Measurements from ENCODE around the gene CACNA1C.
A peak's percentile ranks its signal among the peaks of the same experiment; 100 is the strongest.

CACNA1C gene

GRCh38 chr12:2383325-2384028, 330.7 kb downstream of the CACNA1C start:
- FAIRE-seq: peak; percentile 53
- peak; percentile 85 for DNase-seq (ENCODE audit: low spot score)

- no peak for DNase-seq (ENCODE audit: low spot score)
- no peak for FAIRE-seq
Measured at GRCh38 chr12:2384029-2384386, 331.2 kb downstream of the CACNA1C start.

GRCh38 chr12:2384533-2385351, 332.0 kb downstream of the CACNA1C start:
- no peak for FAIRE-seq
- no peak for DNase-seq (ENCODE audit: low spot score)

GRCh38 chr12:2385529-2385928, 332.7 kb downstream of the CACNA1C start:
- FAIRE-seq (no peak), DNase-seq (ENCODE audit: low spot score) (no peak)

GRCh38 chr12:2386566-2386965, 333.8 kb downstream of the CACNA1C start:
- FAIRE-seq (no peak), DNase-seq (ENCODE audit: low spot score) (no peak)

- DNase-seq (ENCODE audit: low spot score) (peak; percentile 47), FAIRE-seq (no peak)
Measured at GRCh38 chr12:2387103-2387834, 334.5 kb downstream of the CACNA1C start.

GRCh38 chr12:2389079-2389790, 336.4 kb downstream of the CACNA1C start:
- DNase-seq (ENCODE audit: low spot score): no peak
- no peak for FAIRE-seq

- FAIRE-seq (no peak), DNase-seq (ENCODE audit: low spot score) (no peak)
Measured at GRCh38 chr12:2390133-2390532, 337.3 kb downstream of the CACNA1C start.

GRCh38 chr12:2390850-2391390, 338.1 kb downstream of the CACNA1C start:
- FAIRE-seq (no peak), DNase-seq (ENCODE audit: low spot score) (no peak)

GRCh38 chr12:2391740-2392331, 339.0 kb downstream of the CACNA1C start:
- no peak for FAIRE-seq
- no peak for DNase-seq (ENCODE audit: low spot score)

GRCh38 chr12:2393016-2393415, 340.2 kb downstream of the CACNA1C start:
- no peak for FAIRE-seq
- DNase-seq (ENCODE audit: low spot score): no peak

GRCh38 chr12:2393996-2394395, 341.2 kb downstream of the CACNA1C start:
- no peak for FAIRE-seq
- DNase-seq (ENCODE audit: low spot score): no peak

GRCh38 chr12:2395354-2395977, 342.7 kb downstream of the CACNA1C start:
- FAIRE-seq: no peak
- no peak for DNase-seq (ENCODE audit: low spot score)

GRCh38 chr12:2396448-2396871, 343.7 kb downstream of the CACNA1C start:
- FAIRE-seq: no peak

GRCh38 chr12:2397356-2398045, 344.7 kb downstream of the CACNA1C start:
- FAIRE-seq (no peak), DNase-seq (ENCODE audit: low spot score) (peak; percentile 26)

More at GRCh38 chr12:2396448-2396871, 343.7 kb downstream of the CACNA1C start:
- peak; percentile 41 for DNase-seq (ENCODE audit: low spot score)

GRCh38 chr12:2401040-2401439, 348.3 kb downstream of the CACNA1C start:
- no peak for DNase-seq (ENCODE audit: low spot score)
- no peak for FAIRE-seq

GRCh38 chr12:2402073-2402579, 349.3 kb downstream of the CACNA1C start:
- FAIRE-seq (no peak), DNase-seq (ENCODE audit: low spot score) (no peak)

- no peak for DNase-seq (ENCODE audit: low spot score)
- FAIRE-seq: no peak
Measured at GRCh38 chr12:2403221-2403976, 350.6 kb downstream of the CACNA1C start.

- FAIRE-seq (no peak), DNase-seq (ENCODE audit: low spot score) (no peak)
Measured at GRCh38 chr12:2405039-2405438, 352.3 kb downstream of the CACNA1C start.
